22Rv1 (cell line): ENCODE data around the gene NOP53.

ENCODE experiments used
- CTCF ChIP-seq: fragments of 450-650 bp; IDR thresholded peaks from 2 replicates; pipeline ENCODE4 v1.5.1; 2017; ENCODE audit warnings: mild to moderate bottlenecking
- ZFX ChIP-seq: fragments of 450-650 bp; IDR thresholded peaks from 2 replicates; pipeline ENCODE4 v1.6.1; 2017; ENCODE audit warnings: antibody characterized with exemption, borderline replicate concordance

- TF ChIP-seq CTCF, result no peak
- no peak for TF ChIP-seq ZFX
These were observed 36.4 kb downstream of the NOP53 start for GRCh38 chr19:47781590-47782262.
